WTC11 (cell line): ENCODE measurements around the gene BTBD7.

Experiments used
- CREB1 ChIP-seq: sonication (generic); formaldehyde crosslinking; IDR thresholded peaks from 2 replicates; pipeline ENCODE4 v1.8.0; 2023; ENCODE audit warnings: mild to moderate bottlenecking, missing genetic modification reagents
- CTCF ChIP-seq: fragments of 200-600 bp; IDR thresholded peaks from 2 replicates; pipeline ENCODE4 v1.8.0; 2022; ENCODE audit warnings: antibody characterized with exemption
- E2F5 ChIP-seq: sonication (generic); formaldehyde crosslinking; IDR thresholded peaks from 2 replicates; pipeline ENCODE4 v1.8.1; 2022; ENCODE audit warnings: mild to moderate bottlenecking, moderate library complexity, missing genetic modification reagents
- FOXP4 ChIP-seq: sonication (generic); formaldehyde crosslinking; IDR thresholded peaks from 2 replicates; pipeline ENCODE4 v1.8.0; 2022; ENCODE audit warnings: mild to moderate bottlenecking, missing genetic modification reagents
- RELA ChIP-seq: sonication (generic); formaldehyde crosslinking; IDR thresholded peaks from 2 replicates; pipeline ENCODE4 v1.8.1; 2022; ENCODE audit warnings: missing genetic modification reagents, mild to moderate bottlenecking, borderline replicate concordance
- TF ChIP-seq, protein P1 (sequence below): sonication (generic); formaldehyde crosslinking; IDR thresholded peaks from 2 replicates; pipeline ENCODE4 v1.8.1; 2023; ENCODE audit warnings: mild to moderate bottlenecking, missing genetic modification reagents
- TF ChIP-seq, protein P2 (sequence below): sonication (generic); formaldehyde crosslinking; IDR thresholded peaks from 2 replicates; pipeline ENCODE4 v1.8.1; 2022; ENCODE audit warnings: low read depth, missing genetic modification reagents, borderline replicate concordance

GRCh38 chr14:93317210-93317874 lies 15.5 kb downstream of the BTBD7 start:
- TF ChIP-seq CTCF, result no peak
- TF ChIP-seq E2F5 (CRISPR knock-in tag), result no peak
- TF ChIP-seq RELA, result no peak
- TF ChIP-seq CREB1 (CRISPR knock-in tag), result no peak
- TF ChIP-seq, protein P1, sequence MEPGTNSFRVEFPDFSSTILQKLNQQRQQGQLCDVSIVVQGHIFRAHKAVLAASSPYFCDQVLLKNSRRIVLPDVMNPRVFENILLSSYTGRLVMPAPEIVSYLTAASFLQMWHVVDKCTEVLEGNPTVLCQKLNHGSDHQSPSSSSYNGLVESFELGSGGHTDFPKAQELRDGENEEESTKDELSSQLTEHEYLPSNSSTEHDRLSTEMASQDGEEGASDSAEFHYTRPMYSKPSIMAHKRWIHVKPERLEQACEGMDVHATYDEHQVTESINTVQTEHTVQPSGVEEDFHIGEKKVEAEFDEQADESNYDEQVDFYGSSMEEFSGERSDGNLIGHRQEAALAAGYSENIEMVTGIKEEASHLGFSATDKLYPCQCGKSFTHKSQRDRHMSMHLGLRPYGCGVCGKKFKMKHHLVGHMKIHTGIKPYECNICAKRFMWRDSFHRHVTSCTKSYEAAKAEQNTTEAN (CRISPR knock-in tag), result no peak
- TF ChIP-seq FOXP4, result no peak
- TF ChIP-seq, protein P2, sequence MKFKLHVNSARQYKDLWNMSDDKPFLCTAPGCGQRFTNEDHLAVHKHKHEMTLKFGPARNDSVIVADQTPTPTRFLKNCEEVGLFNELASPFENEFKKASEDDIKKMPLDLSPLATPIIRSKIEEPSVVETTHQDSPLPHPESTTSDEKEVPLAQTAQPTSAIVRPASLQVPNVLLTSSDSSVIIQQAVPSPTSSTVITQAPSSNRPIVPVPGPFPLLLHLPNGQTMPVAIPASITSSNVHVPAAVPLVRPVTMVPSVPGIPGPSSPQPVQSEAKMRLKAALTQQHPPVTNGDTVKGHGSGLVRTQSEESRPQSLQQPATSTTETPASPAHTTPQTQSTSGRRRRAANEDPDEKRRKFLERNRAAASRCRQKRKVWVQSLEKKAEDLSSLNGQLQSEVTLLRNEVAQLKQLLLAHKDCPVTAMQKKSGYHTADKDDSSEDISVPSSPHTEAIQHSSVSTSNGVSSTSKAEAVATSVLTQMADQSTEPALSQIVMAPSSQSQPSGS (CRISPR knock-in tag), result no peak
